HepG2 (cell line): ENCODE data around the gene AFF1. TPM values are rescaled to one million over a fixed set of nuclear protein-coding genes. Genes with fewer than 3 reads are reported as not detected.

ENCODE experiments used
- CEBPG ChIP-seq: IDR thresholded peaks from 2 replicates; pipeline ENCODE4 v1.6.1; 2016
- DPF2 ChIP-seq: sonication (generic); formaldehyde crosslinking; IDR thresholded peaks from 2 replicates; pipeline ENCODE4 v1.4.0; 2020; ENCODE audit warnings: mild to moderate bottlenecking, low read depth, missing genetic modification reagents, borderline replicate concordance
- DRAP1 ChIP-seq: IDR thresholded peaks from 2 replicates; pipeline ENCODE4 v1.6.1; 2016; ENCODE audit warnings: missing genetic modification reagents, missing compliant biosample characterization
- E2F2 ChIP-seq: sonication (generic); formaldehyde crosslinking; IDR thresholded peaks from 2 replicates; pipeline ENCODE4 v1.4.0; 2020; ENCODE audit warnings: missing genetic modification reagents, borderline replicate concordance
- FOXA3 ChIP-seq: IDR thresholded peaks from 2 replicates; pipeline ENCODE4 v1.6.1; 2016; ENCODE audit warnings: missing genetic modification reagents, missing compliant biosample characterization
- FOXO4 ChIP-seq: sonication (generic); formaldehyde crosslinking; conservative IDR thresholded peaks from 2 replicates; pipeline ENCODE4 v1.8.1; 2023; ENCODE audit warnings: missing genetic modification reagents
- HNF1B ChIP-seq: sonication (generic); formaldehyde crosslinking; IDR thresholded peaks from 2 replicates; pipeline ENCODE4 v1.5.1; 2020; ENCODE audit warnings: mild to moderate bottlenecking, moderate library complexity, missing genetic modification reagents
- HOXA3 ChIP-seq: sonication (generic); formaldehyde crosslinking; IDR thresholded peaks from 2 replicates; pipeline ENCODE4 v1.5.0; 2020; ENCODE audit warnings: missing genetic modification reagents
- KDM1A ChIP-seq: IDR thresholded peaks from 2 replicates; pipeline ENCODE4 v1.6.1; 2016; ENCODE audit warnings: missing compliant biosample characterization
- KMT2A ChIP-seq: sonication (generic); formaldehyde crosslinking; IDR thresholded peaks from 2 replicates; pipeline ENCODE4 v1.4.0; 2020; ENCODE audit warnings: missing genetic modification reagents
- MBNL3 ChIP-seq: fragments of 250-450 bp; sonication (Bioruptor Pico); conservative IDR thresholded peaks from 2 replicates; pipeline ENCODE4 v1.8.0; 2022; ENCODE audit warnings: mild to moderate bottlenecking, inconsistent platforms
- MTA1 ChIP-seq: sonication (generic); formaldehyde crosslinking; IDR thresholded peaks from 2 replicates; pipeline ENCODE4 v1.4.0; 2020; ENCODE audit warnings: missing genetic modification reagents, mild to moderate bottlenecking, borderline replicate concordance
- MYC ChIP-seq: sonication (generic); formaldehyde crosslinking; IDR thresholded peaks from 2 replicates; pipeline ENCODE4 v1.9.0; 2021; ENCODE audit warnings: missing genetic modification reagents, borderline replicate concordance
- PRPF4 ChIP-seq: fragments of 200-400 bp; formaldehyde crosslinking; IDR thresholded peaks from 2 replicates; pipeline ENCODE4 v1.6.1; 2016; ENCODE audit warnings: low read length, low read depth; ENCODE audit not compliant: poor library complexity, severe bottlenecking
- RCOR2 ChIP-seq: IDR thresholded peaks from 2 replicates; pipeline ENCODE4 v1.6.1; 2016; ENCODE audit warnings: missing biosample characterization, missing genetic modification reagents
- TCF12 ChIP-seq, 2 experiments: fragments of 450-650 bp in 1 of 2; sonication (generic) in 1 of 2; formaldehyde crosslinking in 1 of 2; IDR thresholded peaks; 2 replicates each; pipeline versions ENCODE4 v1.6.1 to v1.8.0; 2017 to 2022; ENCODE audit warnings: antibody characterized with exemption in 1 of 2, mild to moderate bottlenecking in 1 of 2, missing genetic modification reagents in 1 of 2, moderate library complexity in 1 of 2
- UBTF ChIP-seq: sonication (generic); formaldehyde crosslinking; IDR thresholded peaks from 2 replicates; pipeline ENCODE4 v1.4.0; 2020; ENCODE audit warnings: mild to moderate bottlenecking, missing genetic modification reagents
- ZBTB38 ChIP-seq: sonication (generic); formaldehyde crosslinking; IDR thresholded peaks from 2 replicates; pipeline ENCODE4 v1.5.1; 2020; ENCODE audit warnings: mild to moderate bottlenecking, missing genetic modification reagents
- ZIK1 ChIP-seq: sonication (generic); formaldehyde crosslinking; IDR thresholded peaks from 2 replicates; pipeline ENCODE4 v1.5.0; 2020; ENCODE audit warnings: mild to moderate bottlenecking, low read depth, missing genetic modification reagents, borderline replicate concordance
- ZMYM2 ChIP-seq: sonication (generic); formaldehyde crosslinking; IDR thresholded peaks from 2 replicates; pipeline ENCODE4 v1.8.0; 2022; ENCODE audit warnings: mild to moderate bottlenecking, missing genetic modification reagents
- ZNF446 ChIP-seq: sonication (generic); formaldehyde crosslinking; IDR thresholded peaks from 2 replicates; pipeline ENCODE4 v1.5.0; 2020; ENCODE audit warnings: mild to moderate bottlenecking, missing genetic modification reagents
- ZNF577 ChIP-seq: sonication (generic); formaldehyde crosslinking; IDR thresholded peaks from 2 replicates; pipeline ENCODE4 v1.4.0; 2020; ENCODE audit warnings: mild to moderate bottlenecking, low read depth, missing genetic modification reagents, borderline replicate concordance
- ZNF652 ChIP-seq: IDR thresholded peaks from 2 replicates; pipeline ENCODE4 v1.6.1; 2016; ENCODE audit warnings: low read depth, borderline replicate concordance
- polyA plus RNA-seq, 8 experiments: library from polyadenylated mRNA; depleted of rRNA in 3 of 8; stranded (reverse) in 7 of 8; unstranded in 1 of 8; fragments of >200 nt; fragmentation: Illumina TruSeq in 4 of 8; extraction: Trizol in 4 of 8; gene quantifications; 2 replicates each; pipeline versions ENCODE4 v1.2.1 to v1.2.3, GENCODE V29; 2011 to 2016; ENCODE audit warnings: low read depth in 4 of 8, missing spikeins in 1 of 8, mixed read lengths in 1 of 8; ENCODE audit not compliant: insufficient read depth in 1 of 8
- total RNA-seq, 5 experiments: library from RNA; depleted of rRNA; stranded (reverse); fragments of >200 nt; fragmentation: Illumina TruSeq; extraction: Trizol; gene quantifications; 2 replicates each; pipeline ENCODE4 v1.2.3, GENCODE V29; 2016; ENCODE audit warnings: low read depth in 1 of 5

The AFF1 gene
- total and polyA plus RNA-seq, 2 of the 13 experiments (the other 11 are each of a cell fraction or from before 2014, with no cell fraction given): 15.5 to 15.9 TPM

- TF ChIP-seq ZIK1 (CRISPR knock-in tag) (peak; percentile 89), HNF1B (CRISPR knock-in tag) (peak; percentile 70; the same call in 1 of the 2 replicates), HOXA3 (CRISPR knock-in tag) (peak; percentile 66), DPF2 (CRISPR knock-in tag) (no peak), RCOR2 (no peak), MBNL3 (no peak), PRPF4 (no peak), E2F2 (CRISPR knock-in tag) (no peak), ZNF577 (CRISPR knock-in tag) (no peak), UBTF (CRISPR knock-in tag) (peak; percentile 99), TCF12 (IDR thresholded peaks at IDR 0.05) (no peak), TCF12 (CRISPR knock-in tag; IDR thresholded peaks at IDR 0.05) (peak; percentile 61; the same call in 1 of the 2 replicates), ZNF652 (no peak), FOXO4 (no peak), DRAP1 (CRISPR knock-in tag) (peak; percentile 94), ZNF446 (no peak), ZMYM2 (CRISPR knock-in tag) (no peak), MTA1 (peak; percentile 64; the same call in 1 of the 2 replicates), FOXA3 (0 out of 2 replicates have a peak, but pooled peaks have one; percentile 38), ZBTB38 (CRISPR knock-in tag) (no peak; the same call in 1 of the 2 replicates), KMT2A (CRISPR knock-in tag) (peak; percentile 71; the same call in 1 of the 2 replicates), CEBPG (no peak), MYC (CRISPR knock-in tag) (peak; percentile 62; the same call in 1 of the 2 replicates), KDM1A (CRISPR knock-in tag) (no peak)
Measured at GRCh38 chr4:87006676-87007527, 72.1 kb downstream of the AFF1 start (continued).
